ENCODE measurements around the gene CERKL. TPM values are rescaled to one million over a fixed set of nuclear protein-coding genes. Genes with fewer than 3 reads are reported as not detected.

The CERKL gene
- total and polyA plus RNA-seq, 7 experiments from 2014 or later: 0.20 to 14.7 (median 4.5) TPM; not detected in 4

- Mint-ChIP-seq H3K27me3 (peaks cover 2 to 37% (median 13%) of the 10 kb centered on the region in 5 donors), H3K4me3 (no peak overlapping the region), H3K27ac (no peak overlapping the region), H3K9me3 (peaks cover 0 to 2% (median 0%) of the 10 kb centered on the region in 11 donors), H3K36me3 (no peaks in the 10 kb centered on the region), H3K4me1 (no peaks in the 10 kb centered on the region)
- no peak overlapping the region for H3K27ac ChIP-seq (ENCODE audit: low read depth, low read length)
- no peaks in the 10 kb centered on the region for H3K9me3 ChIP-seq (ENCODE audit: control insufficient read depth in 2 of 3, low read length in 3 of 3)
- DNase-seq (no peak), ATAC-seq (no peak)
- ChIA-PET POLR2A (no interaction called here), CTCF (no interaction called here)
- H3K27me3 ChIP-seq (ENCODE audit: control insufficient read depth in 2 of 2, insufficient read depth in 2 of 2, low read length in 2 of 2): no peaks in the 10 kb centered on the region
- H3K4me3 ChIP-seq (ENCODE audit: low read length): no peak overlapping the region
- H3K36me3 ChIP-seq (ENCODE audit: control insufficient read depth in 2 of 3, insufficient read depth in 3 of 3, low read length in 3 of 3): no peaks in the 10 kb centered on the region
- intact Hi-C loops (cut with micrococcal nuclease): no loop called here
- no peaks in the 10 kb centered on the region for H3K4me1 ChIP-seq (ENCODE audit: control insufficient read depth in 2 of 2, insufficient read depth in 2 of 2, low read length in 2 of 2)
Measured at GRCh38 chr2:181619516-181619915, 37.4 kb downstream of the CERKL start.

- DNase-seq (no peak), ATAC-seq (no peak)
- no peaks in the 10 kb centered on the region for H3K27me3 ChIP-seq (ENCODE audit: control insufficient read depth in 2 of 2, insufficient read depth in 2 of 2, low read length in 2 of 2)
- H3K4me1 ChIP-seq (ENCODE audit: control insufficient read depth in 2 of 2, insufficient read depth in 2 of 2, low read length in 2 of 2): peaks cover 0 to 4% of the 10 kb centered on the region in 2 donors
- CTCF ChIA-PET: no interaction called here
- Mint-ChIP-seq H3K4me1 (peaks cover 0 to 3% (median 0%) of the 10 kb centered on the region in 7 donors), H3K4me3 (no peak overlapping the region), H3K9me3 (no peaks in the 10 kb centered on the region), H3K27me3 (peaks cover 0 to 28% (median 0%) of the 10 kb centered on the region in 5 donors), H3K36me3 (no peaks in the 10 kb centered on the region), H3K27ac (no peak overlapping the region)
- intact Hi-C loops (cut with micrococcal nuclease): no loop called here
- POLR2A ChIA-PET: no interaction called here
- no peaks in the 10 kb centered on the region for H3K9me3 ChIP-seq (ENCODE audit: control insufficient read depth in 2 of 3, low read length in 3 of 3)
- H3K27ac ChIP-seq (ENCODE audit: low read depth, low read length): no peak overlapping the region
- H3K4me3 ChIP-seq (ENCODE audit: low read length): no peak overlapping the region
- H3K36me3 ChIP-seq (ENCODE audit: control insufficient read depth in 2 of 3, insufficient read depth in 3 of 3, low read length in 3 of 3): no peaks in the 10 kb centered on the region
Measured at GRCh38 chr2:181616715-181617114, 40.2 kb downstream of the CERKL start.

DNA sequence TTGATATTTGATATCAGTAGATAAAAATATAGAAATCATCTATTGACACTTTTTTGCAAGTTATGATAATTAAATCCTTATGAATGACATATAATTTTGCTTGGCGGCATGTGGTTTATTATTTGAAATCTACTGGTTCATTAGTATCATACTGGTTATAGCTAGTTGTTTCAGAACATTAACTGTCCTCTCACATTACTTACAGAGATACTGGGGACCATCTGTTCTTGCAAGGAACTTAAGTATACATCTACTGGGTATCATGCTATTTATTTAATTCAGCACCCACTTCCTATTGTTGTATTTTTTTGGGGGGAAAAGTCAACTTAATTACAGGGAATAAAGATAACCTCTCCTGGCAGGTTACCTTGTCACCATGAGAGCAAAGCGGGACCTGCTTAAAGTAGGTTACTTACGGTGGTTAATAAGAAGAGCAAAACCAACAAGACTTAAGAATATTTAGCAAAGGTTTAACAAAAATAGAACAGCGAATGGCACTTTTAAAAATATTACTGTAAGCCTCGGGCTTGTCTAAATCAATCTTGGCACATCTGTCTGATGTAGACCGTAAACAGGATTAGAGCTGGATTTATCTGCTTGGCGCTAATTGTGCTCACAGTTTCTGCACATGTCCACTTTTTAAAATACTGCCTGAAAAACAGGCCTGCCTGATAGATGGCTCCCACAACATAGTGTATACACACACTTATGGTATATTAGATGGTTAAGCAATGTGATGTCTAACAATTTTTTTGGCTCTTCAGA lies 41.8 kb downstream of the CERKL start:
- Histone ChIP-seq H3K36me3 (ENCODE audit: control insufficient read depth in 2 of 3, insufficient read depth in 3 of 3, low read length in 3 of 3) (no peaks in the 10 kb centered on the region), H3K27ac (ENCODE audit: low read depth, low read length) (no peak overlapping the region), H3K4me1 (ENCODE audit: control insufficient read depth in 2 of 2, insufficient read depth in 2 of 2, low read length in 2 of 2) (peaks cover 0 to 4% of the 10 kb centered on the region in 2 donors), H3K9me3 (ENCODE audit: control insufficient read depth in 2 of 3, low read length in 3 of 3) (no peaks in the 10 kb centered on the region), H3K27me3 (ENCODE audit: control insufficient read depth in 2 of 2, insufficient read depth in 2 of 2, low read length in 2 of 2) (no peaks in the 10 kb centered on the region), H3K4me3 (ENCODE audit: low read length) (no peak overlapping the region)
- Mint-ChIP-seq H3K36me3 (no peaks in the 10 kb centered on the region), H3K27ac (no peak overlapping the region), H3K4me3 (no peak overlapping the region), H3K9me3 (no peaks in the 10 kb centered on the region), H3K27me3 (peaks cover 0 to 21% (median 0%) of the 10 kb centered on the region in 5 donors), H3K4me1 (peaks cover 0 to 3% (median 0%) of the 10 kb centered on the region in 7 donors)
- ATAC-seq (no peak), DNase-seq (no peak)
- ChIA-PET POLR2A (no interaction called here), CTCF (no interaction called here)
- intact Hi-C loops (cut with micrococcal nuclease): no loop called here

GRCh38 chr2:181613241-181613640 lies 43.7 kb downstream of the CERKL start:
- H3K9me3 ChIP-seq (ENCODE audit: control insufficient read depth in 2 of 3, low read length in 3 of 3): no peaks in the 10 kb centered on the region
- intact Hi-C loops (cut with micrococcal nuclease): no loop called here
- no peaks in the 10 kb centered on the region for H3K9me3 Mint-ChIP-seq
- H3K4me1 Mint-ChIP-seq: peaks cover 5 to 11% (median 6%) of the 10 kb centered on the region in 7 donors
- H3K27me3 ChIP-seq (ENCODE audit: control insufficient read depth in 2 of 2, insufficient read depth in 2 of 2, low read length in 2 of 2): no peaks in the 10 kb centered on the region
- DNase-seq (no peak), ATAC-seq (no peak)
- H3K4me3 Mint-ChIP-seq: no peak overlapping the region
- no peak overlapping the region for H3K27ac ChIP-seq (ENCODE audit: low read depth, low read length)
- H3K4me3 ChIP-seq (ENCODE audit: low read length): no peak overlapping the region
- ChIA-PET CTCF (interaction anchor here (1.1 kb wide), 1 partner anchor 102 kb away, joined by 3 read pairs; no protein-coding TSS in a partner anchor), POLR2A (no interaction called here)
- H3K36me3 Mint-ChIP-seq: peaks cover 0 to 2% (median 0%) of the 10 kb centered on the region in 5 donors
- H3K27ac Mint-ChIP-seq: peak overlapping the region in 2 of 9 donors; percentile 18 to 40
- H3K27me3 Mint-ChIP-seq: peaks cover 0 to 14% (median 0%) of the 10 kb centered on the region in 5 donors
- H3K4me1 ChIP-seq (ENCODE audit: control insufficient read depth in 2 of 2, insufficient read depth in 2 of 2, low read length in 2 of 2): peaks cover 0 to 10% of the 10 kb centered on the region in 2 donors
- H3K36me3 ChIP-seq (ENCODE audit: control insufficient read depth in 2 of 3, insufficient read depth in 3 of 3, low read length in 3 of 3): no peaks in the 10 kb centered on the region

GRCh38 chr2:181607629-181608590 lies 49.0 kb downstream of the CERKL start:
- Mint-ChIP-seq H3K4me1 (peaks cover 20 to 39% (median 29%) of the 10 kb centered on the region in 7 donors), H3K36me3 (peaks cover 0 to 23% (median 13%) of the 10 kb centered on the region in 5 donors), H3K27ac (peak overlapping the region; percentile 26 to 91 (median 74)), H3K4me3 (peak overlapping the region in 7 of 10 donors; percentile 20 to 66 (median 55)), H3K9me3 (peaks cover 0 to 29% (median 16%) of the 10 kb centered on the region in 11 donors), H3K27me3 (peaks cover 0 to 2% (median 0%) of the 10 kb centered on the region in 5 donors)
- no peaks in the 10 kb centered on the region for H3K27me3 ChIP-seq (ENCODE audit: control insufficient read depth in 2 of 2, insufficient read depth in 2 of 2, low read length in 2 of 2)
- intact Hi-C loops (cut with micrococcal nuclease): no loop called here
- peaks cover 0 to 18% of the 10 kb centered on the region in 2 donors for H3K4me1 ChIP-seq (ENCODE audit: control insufficient read depth in 2 of 2, insufficient read depth in 2 of 2, low read length in 2 of 2)
- POLR2A ChIA-PET: interaction anchor here (0.7 kb wide), 1 partner anchor 619 kb away, joined by 4 read pairs; no protein-coding TSS in a partner anchor
- DNase-seq: peak in 4 of 9 donors; percentile 7 to 21 (median 14)
- H3K36me3 ChIP-seq (ENCODE audit: control insufficient read depth in 2 of 3, insufficient read depth in 3 of 3, low read length in 3 of 3): no peaks in the 10 kb centered on the region
- no peak overlapping the region for H3K4me3 ChIP-seq (ENCODE audit: low read length)
- ATAC-seq: no peak
- no peaks in the 10 kb centered on the region for H3K9me3 ChIP-seq (ENCODE audit: control insufficient read depth in 2 of 3, low read length in 3 of 3)
- CTCF ChIA-PET: interaction anchor here (0.6 kb wide), 1 partner anchor 646 kb away, joined by 4 read pairs; no protein-coding TSS in a partner anchor
- H3K27ac ChIP-seq (ENCODE audit: low read depth, low read length): no peak overlapping the region

DNA sequence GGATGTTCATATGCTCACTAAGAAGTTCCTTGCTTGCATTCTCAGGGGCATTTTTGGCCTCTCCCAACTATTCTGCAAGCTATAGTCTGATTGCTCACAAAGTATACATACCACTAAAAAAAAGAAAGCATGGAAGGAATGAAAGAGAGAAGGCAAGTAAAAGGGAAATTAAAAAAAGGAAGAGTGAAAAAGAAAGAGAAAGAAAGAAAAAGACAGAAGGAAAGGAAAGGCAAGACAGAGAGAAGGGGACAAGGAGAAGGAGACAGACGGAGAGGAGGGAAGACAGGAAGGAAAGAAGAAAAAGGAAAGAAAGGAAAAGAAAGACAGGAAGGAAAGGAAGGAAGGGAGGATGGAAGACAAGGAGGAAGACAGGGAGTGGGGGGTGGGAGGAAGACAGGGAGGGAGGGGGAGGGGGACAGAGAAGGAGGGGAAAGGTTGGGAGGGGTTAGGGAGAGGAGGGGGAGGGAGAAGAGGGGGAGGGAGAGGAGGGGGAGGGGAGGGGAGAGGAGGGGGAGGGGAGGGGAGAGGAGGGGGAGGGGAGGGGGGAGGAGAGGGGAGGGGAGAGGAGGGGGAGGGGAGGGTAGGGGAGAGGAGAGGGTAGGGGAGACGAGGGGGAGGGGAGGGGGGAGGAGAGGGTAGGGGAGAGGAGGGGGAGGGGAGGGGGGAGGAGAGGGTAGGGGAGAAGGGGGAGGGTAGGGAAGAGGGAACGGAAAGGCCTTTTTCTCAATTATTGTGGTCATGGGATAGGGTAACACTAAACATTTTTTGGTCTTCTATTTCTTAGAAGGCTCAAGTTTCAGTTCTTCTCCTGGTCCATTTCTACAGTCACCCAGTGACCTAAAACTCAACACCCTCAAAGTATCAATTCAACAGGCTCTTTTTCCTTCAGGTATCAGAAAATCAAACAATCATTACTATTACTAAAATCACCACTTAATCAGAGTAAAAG lies 50.7 kb downstream of the CERKL start:
- intact Hi-C loops (cut with micrococcal nuclease): no loop called here
- Histone ChIP-seq H3K36me3 (ENCODE audit: control insufficient read depth in 2 of 3, insufficient read depth in 3 of 3, low read length in 3 of 3) (no peaks in the 10 kb centered on the region), H3K4me3 (ENCODE audit: low read length) (no peak overlapping the region), H3K27me3 (ENCODE audit: control insufficient read depth in 2 of 2, insufficient read depth in 2 of 2, low read length in 2 of 2) (no peaks in the 10 kb centered on the region), H3K9me3 (ENCODE audit: control insufficient read depth in 2 of 3, low read length in 3 of 3) (no peaks in the 10 kb centered on the region), H3K4me1 (ENCODE audit: control insufficient read depth in 2 of 2, insufficient read depth in 2 of 2, low read length in 2 of 2) (peaks cover 0 to 16% of the 10 kb centered on the region in 2 donors), H3K27ac (ENCODE audit: low read depth, low read length) (no peak overlapping the region)
- POLR2A ChIA-PET: no interaction called here
- Mint-ChIP-seq H3K27ac (peak overlapping the region in 7 of 9 donors; percentile 0 to 91 (median 41)), H3K27me3 (no peaks in the 10 kb centered on the region), H3K4me1 (peaks cover 20 to 39% (median 29%) of the 10 kb centered on the region in 7 donors), H3K36me3 (peaks cover 0 to 23% (median 13%) of the 10 kb centered on the region in 5 donors), H3K4me3 (peak overlapping the region in 3 of 10 donors; percentile 20 to 31 (median 26)), H3K9me3 (peaks cover 0 to 29% (median 16%) of the 10 kb centered on the region in 11 donors)
- CTCF ChIA-PET: no interaction called here
- no peak for DNase-seq
- ATAC-seq: no peak
